ENCODE measurements around the gene C10orf143. TPM values are rescaled to one million over a fixed set of nuclear protein-coding genes. Genes with fewer than 3 reads are reported as not detected.

The C10orf143 gene
- total RNA-seq, 3 donors from 2014 or later = 2.3 to 10.4 (median 4.2) TPM

GRCh38 chr10:130037169-130037661, 73.4 kb downstream of the C10orf143 start:
- intact Hi-C loops (cut with DNase I, micrococcal nuclease) = no loop called here
- no peak for DNase-seq
- H3K36me3 ChIP-seq (ENCODE audit: low read depth) = no peaks in the 10 kb centered on the region
- H3K4me1 ChIP-seq (ENCODE audit: low read depth) = no peaks in the 10 kb centered on the region
- H3K4me3 ChIP-seq = no peak overlapping the region
- no peak for ATAC-seq
- TF ChIP-seq CTCF (IDR thresholded peaks at IDR 0.05) = no peak
- H3K9me3 ChIP-seq = no peaks in the 10 kb centered on the region

GRCh38 chr10:130036296-130037065, 74.1 kb downstream of the C10orf143 start:
- no peak for TF ChIP-seq CTCF (IDR thresholded peaks at IDR 0.05)
- ATAC-seq (no peak), DNase-seq (no peak)
- Histone ChIP-seq H3K9me3 (no peaks in the 10 kb centered on the region), H3K36me3 (ENCODE audit: low read depth) (no peaks in the 10 kb centered on the region), H3K4me3 (no peak overlapping the region), H3K4me1 (ENCODE audit: low read depth) (no peaks in the 10 kb centered on the region)
- intact Hi-C loops (cut with DNase I, micrococcal nuclease) = no loop called here

- DNase-seq = no peak
- Histone ChIP-seq H3K36me3 (ENCODE audit: low read depth) (no peaks in the 10 kb centered on the region), H3K9me3 (no peaks in the 10 kb centered on the region), H3K4me1 (ENCODE audit: low read depth) (no peaks in the 10 kb centered on the region), H3K4me3 (no peak overlapping the region)
- TF ChIP-seq CTCF (IDR thresholded peaks at IDR 0.05) = no peak
- no peak for ATAC-seq
- intact Hi-C loops (cut with DNase I, micrococcal nuclease) = no loop called here
These were observed 81.4 kb downstream of the C10orf143 start for GRCh38 chr10:130029209-130029608.

GRCh38 chr10:130028465-130028819, 82.2 kb downstream of the C10orf143 start:
- ATAC-seq (no peak), DNase-seq (no peak)
- Histone ChIP-seq H3K4me3 (no peak overlapping the region), H3K9me3 (no peaks in the 10 kb centered on the region), H3K4me1 (ENCODE audit: low read depth) (no peaks in the 10 kb centered on the region), H3K36me3 (ENCODE audit: low read depth) (no peaks in the 10 kb centered on the region)
- intact Hi-C loops (cut with DNase I, micrococcal nuclease) = no loop called here
- no peak for TF ChIP-seq CTCF (IDR thresholded peaks at IDR 0.05)

GRCh38 chr10:130027716-130028464, 82.7 kb downstream of the C10orf143 start:
- TF ChIP-seq CTCF (IDR thresholded peaks at IDR 0.05) = no peak
- Histone ChIP-seq H3K9me3 (no peaks in the 10 kb centered on the region), H3K36me3 (ENCODE audit: low read depth) (no peaks in the 10 kb centered on the region), H3K4me1 (ENCODE audit: low read depth) (no peaks in the 10 kb centered on the region), H3K4me3 (no peak overlapping the region)
- intact Hi-C loops (cut with DNase I, micrococcal nuclease) = no loop called here
- ATAC-seq (no peak), DNase-seq (peak in 1 of 3 donors; percentile 5)
